Suprapubic skin (tissue), 4 donors: ENCODE data around the gene ARFGAP1.

ENCODE experiments used
- EP300 ChIP-seq: sonication (generic); formaldehyde crosslinking; IDR thresholded peaks from one replicate; pipeline ENCODE4 v1.6.1; 2017; ENCODE audit warnings: antibody characterized with exemption
- POLR2A ChIP-seq, 2 donors: fragments of 450-650 bp; IDR thresholded peaks; one replicate each; pipeline ENCODE4 v1.6.1; 2017; ENCODE audit warnings: antibody characterized with exemption in 2 of 2, mild to moderate bottlenecking in 2 of 2, moderate library complexity in 2 of 2
- POLR2AphosphoS5 ChIP-seq, 3 donors: sonication (generic); formaldehyde crosslinking; IDR thresholded peaks; one replicate each; pipeline ENCODE4 v1.6.1; 2017; ENCODE audit warnings: antibody characterized with exemption in 3 of 3
- TF ChIP-seq, protein P1 (sequence below), 2 donors: fragments of 200-600 bp in 1 of 2; fragments of 450-650 bp in 1 of 2; sonication (generic) in 1 of 2; IDR thresholded peaks; one replicate each; pipeline ENCODE4 v1.5.1; 2016 to 2019; ENCODE audit warnings: antibody characterized with exemption in 2 of 2, mild to moderate bottlenecking in 1 of 2, moderate library complexity in 1 of 2

DNA sequence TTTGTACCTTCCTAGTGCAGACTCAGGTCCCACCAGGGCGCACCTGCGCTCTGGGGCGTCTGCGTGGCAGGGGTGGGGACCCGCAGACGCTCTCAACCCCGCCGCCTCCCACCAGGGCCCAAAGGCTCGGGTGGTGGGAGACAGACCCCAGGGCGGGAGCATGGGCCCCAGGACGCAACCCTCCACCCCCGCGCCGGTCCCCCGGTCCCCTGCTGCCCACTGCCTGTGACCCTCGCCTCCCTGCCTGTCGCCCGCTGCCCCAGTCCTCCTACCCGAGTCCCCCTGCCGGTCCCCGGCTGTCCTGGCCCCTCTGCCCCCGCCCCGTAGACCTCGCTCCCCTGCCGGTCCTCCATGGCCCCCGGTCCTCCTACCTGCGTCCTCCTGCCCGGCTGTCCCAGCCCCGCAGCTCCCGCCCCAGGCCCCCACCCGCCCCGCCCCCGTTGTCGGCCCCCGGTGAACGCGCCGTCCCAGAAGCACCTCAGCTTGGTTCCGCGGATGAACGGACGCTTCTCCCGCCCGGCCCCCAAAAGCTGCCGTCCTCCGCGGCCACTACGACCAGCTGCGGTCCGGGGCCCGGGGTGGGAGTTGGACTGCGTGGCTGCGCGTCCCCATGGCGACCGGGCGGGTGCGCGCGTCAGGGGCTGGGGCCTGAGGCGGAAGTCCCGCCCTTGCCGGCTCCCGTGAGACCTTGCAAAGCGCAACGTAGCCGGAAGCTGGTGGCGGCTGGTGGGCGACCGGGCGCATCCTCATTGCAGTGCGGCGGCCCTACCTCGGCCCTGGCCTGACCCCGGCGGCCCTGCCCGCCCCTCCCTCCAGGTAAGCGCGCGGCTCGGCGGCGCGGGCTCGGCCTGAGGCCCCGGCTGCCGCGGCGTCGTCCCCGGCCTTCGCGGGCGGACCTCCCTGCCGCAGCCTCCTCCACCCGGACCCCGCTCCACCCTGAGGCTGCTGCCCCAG lies at the start of gene ARFGAP1:
- TF ChIP-seq POLR2AphosphoS5 (IDR thresholded peaks at IDR 0.05) (peak in 2 of 3 donors; percentile 18 to 68), POLR2A (IDR thresholded peaks at IDR 0.05) (peak in 1 of 2 donors; percentile 41), EP300 (no peak)
- TF ChIP-seq, protein P1, sequence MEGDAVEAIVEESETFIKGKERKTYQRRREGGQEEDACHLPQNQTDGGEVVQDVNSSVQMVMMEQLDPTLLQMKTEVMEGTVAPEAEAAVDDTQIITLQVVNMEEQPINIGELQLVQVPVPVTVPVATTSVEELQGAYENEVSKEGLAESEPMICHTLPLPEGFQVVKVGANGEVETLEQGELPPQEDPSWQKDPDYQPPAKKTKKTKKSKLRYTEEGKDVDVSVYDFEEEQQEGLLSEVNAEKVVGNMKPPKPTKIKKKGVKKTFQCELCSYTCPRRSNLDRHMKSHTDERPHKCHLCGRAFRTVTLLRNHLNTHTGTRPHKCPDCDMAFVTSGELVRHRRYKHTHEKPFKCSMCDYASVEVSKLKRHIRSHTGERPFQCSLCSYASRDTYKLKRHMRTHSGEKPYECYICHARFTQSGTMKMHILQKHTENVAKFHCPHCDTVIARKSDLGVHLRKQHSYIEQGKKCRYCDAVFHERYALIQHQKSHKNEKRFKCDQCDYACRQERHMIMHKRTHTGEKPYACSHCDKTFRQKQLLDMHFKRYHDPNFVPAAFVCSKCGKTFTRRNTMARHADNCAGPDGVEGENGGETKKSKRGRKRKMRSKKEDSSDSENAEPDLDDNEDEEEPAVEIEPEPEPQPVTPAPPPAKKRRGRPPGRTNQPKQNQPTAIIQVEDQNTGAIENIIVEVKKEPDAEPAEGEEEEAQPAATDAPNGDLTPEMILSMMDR (IDR thresholded peaks at IDR 0.05), result no peak
